Measurements from ENCODE around the gene DCTPP1.
"Not testable (repeated sequence)": the region's sequence is repeated elsewhere in the genome, so short reads cannot be mapped to it uniquely, and the experiment has no call there.

The DCTPP1 gene

DNA sequence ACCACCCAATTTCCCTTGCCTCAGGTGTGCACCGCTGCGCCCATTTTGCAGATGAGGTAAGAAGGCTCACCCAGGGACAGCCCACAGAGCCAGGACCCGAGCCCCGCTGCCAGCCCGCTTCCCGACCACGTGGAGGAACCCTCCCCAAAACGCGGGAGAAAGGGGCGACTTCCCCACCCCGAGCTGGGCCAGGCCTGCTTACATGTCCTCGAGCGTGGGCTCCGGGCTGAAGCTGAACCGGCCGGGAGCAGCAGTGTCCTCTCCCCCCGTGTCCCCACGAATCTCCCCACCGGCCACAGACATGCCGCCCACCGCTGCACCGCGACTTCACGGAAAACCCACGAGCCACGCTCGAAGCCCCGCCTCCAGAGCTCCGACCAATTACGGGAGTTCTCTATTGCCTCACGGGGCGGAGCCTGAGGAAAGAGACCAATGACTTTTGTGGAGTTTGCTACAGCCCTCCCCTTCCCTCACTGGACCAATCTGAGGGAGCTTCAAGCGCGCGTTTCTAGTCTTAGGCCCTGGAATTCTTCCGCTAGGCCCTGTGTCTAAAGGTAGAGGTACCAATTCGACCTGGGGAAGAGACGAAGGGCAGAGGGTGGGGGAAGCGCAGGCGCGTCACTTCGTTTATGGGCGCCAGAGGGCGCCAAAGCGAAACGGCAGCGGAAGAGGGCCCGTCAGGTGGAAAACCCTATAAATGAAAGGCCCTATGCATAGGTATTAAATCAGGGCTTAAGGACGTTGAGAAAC, at the start of gene DCTPP1:
TSS of gene DCTPP1 (minus strand) at position 353 of the 750 bp plus-strand sequence. CDS start at position 303, 50 bp downstream.
- peak; percentile 96 to 97 for DNase-seq (ENCODE audit: low read depth in 2 of 2)

DNA sequence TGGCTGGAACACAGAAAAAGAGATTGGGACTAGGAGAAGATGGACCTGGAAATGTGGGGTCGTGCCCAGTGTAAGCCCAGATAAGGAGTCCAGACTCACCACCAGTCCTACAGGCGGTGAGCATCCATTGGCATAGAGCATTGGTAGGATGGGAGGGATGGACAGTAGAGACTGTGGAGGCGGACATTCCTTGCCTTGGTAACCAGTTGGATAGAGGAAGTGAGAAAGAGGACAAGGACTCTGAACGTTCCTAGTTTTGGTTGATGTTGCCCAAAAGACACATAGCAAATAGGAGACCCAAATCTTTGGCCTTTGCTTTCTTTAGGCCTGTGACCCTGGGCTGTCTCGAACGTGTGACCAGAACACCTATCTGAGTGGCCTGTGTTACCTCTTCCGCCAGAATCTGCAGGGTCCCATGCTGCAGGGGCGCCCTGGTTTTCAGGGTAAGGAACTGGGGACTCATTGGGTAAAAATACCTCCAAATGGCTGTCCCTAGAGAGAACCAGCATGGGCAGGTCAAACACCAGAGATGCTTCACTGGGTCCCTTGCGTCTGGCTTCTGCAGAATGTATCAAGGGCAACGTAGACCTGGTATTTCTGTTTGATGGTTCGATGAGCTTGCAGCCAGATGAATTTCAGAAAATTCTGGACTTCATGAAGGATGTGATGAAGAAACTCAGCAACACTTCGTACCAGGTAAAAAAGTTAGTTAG, 49.1 kb upstream of the DCTPP1 start:
- no peak for DNase-seq (ENCODE audit: low read depth in 2 of 2)

DNA sequence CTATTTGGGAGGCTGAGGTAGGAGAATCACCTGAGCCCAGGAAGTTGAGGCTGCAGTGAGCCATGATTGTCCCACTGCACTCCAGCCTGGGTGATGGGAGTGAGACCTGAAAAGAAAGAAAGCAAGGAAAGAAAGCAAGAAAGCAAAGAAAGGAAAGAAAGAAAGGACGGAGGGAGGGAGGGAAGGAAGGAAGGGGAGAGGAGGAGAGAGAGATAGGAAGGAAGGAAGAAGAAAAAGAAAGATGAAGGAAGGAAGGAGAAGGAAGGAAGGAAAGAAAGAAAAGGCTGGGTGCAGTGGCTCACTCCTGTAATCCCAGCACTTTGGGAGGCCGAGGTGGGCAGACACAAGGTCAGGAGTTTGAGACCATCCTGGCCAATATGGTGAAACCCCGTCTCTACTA, 47.9 kb upstream of the DCTPP1 start:
- not testable (repeated sequence) for DNase-seq (ENCODE audit: low read depth in 2 of 2)

DNA sequence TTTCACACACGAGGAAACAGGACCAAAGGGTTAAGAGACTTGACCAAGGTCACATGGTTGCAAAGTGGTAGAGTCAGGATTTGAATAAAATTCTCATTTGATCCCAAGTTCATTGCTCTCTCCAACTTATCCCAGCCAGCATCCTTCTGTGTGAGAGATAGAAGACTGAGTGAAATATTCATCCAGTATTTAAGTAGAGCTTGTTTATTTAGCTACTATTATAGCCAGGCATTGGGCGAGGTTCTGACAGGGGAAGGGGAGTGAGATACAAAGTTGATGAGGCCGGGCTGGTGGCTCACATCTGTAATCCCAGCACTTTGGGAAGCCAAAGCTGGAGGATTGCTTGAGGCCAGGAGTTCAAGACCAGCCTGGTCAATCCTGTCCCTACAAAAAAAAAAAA, 47.2 kb upstream of the DCTPP1 start:
- DNase-seq (ENCODE audit: low read depth in 2 of 2) = no peak

DNA sequence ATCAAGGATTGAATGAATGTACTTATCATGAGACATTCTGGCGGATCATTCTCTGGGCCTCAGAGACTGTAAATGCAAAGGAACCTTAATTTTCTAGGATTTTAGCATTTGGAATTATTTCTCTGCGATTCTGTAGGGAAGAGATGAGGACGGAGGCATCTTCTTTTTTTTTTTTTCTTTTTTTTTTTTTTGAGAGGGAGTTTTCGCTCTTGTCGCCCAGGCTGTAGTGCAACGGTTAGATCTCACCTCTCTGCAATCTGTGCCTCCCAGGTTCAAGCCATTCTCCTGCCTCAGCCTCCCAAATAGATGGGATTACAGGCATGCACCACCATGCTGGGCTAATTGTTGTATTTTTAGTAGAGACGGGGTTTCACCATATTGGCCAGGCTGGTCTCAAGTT, 44.9 kb upstream of the DCTPP1 start:
- DNase-seq (ENCODE audit: low read depth in 2 of 2) = no peak

DNA sequence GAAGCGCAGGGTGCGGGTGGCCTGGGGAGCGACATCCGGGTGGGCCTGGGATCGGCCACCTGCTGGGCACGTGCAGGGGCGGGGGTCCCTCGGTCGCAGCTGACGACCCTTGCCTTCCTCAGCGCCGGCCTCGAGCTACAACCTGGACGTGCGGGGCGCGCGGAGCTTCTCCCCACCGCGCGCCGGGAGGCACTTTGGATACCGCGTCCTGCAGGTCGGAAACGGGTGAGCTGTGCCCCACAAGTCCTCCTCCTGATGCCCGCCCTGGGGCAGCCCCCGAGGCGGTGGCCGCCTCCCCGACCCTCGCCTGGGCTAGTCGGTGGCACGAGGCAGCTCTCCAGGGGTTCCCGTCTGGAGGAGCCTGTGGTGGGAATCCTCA, 44.2 kb upstream of the DCTPP1 start:
- no peak for DNase-seq (ENCODE audit: low read depth in 2 of 2)

DNA sequence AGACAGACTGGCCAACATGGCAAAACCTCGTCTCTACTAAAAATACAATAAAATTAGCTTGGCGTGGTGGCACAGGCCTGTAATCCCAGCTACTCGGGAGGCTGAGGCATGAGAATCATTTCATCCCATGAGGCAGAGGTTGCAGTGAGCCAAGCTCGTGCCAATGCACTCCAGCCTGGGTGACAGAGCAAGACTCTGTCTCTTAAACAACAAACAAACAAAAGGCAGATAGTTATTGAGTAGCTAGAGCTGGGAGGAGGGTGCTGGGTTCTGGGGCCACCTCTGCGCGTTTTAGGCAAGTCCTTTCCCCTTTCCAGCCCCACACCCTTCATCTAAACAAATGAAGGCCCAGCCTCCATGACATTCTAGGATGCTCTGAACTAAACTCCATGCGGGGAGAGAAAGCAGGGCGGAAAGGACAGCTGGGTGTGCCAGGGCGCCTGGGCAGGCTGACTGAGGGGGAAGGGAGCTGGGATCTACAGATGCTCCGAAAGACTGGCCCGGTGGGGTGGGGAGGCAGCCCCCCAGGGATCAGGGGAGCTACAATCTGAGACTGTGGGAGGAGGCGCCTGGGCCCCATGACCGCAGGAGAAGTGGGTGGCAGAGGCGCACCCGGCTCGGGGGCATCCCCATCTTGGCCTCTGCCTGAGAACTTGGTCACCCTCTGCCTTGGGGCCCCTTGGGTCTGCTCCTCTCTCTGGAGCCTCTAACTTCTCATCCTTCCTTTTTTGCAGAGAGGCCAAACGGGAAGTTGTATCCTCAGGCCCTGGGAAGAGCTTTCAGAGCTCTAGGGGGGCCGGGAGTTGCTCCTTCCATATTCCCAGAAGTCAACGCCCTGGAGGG, 43.6 kb upstream of the DCTPP1 start:
- DNase-seq (ENCODE audit: low read depth in 2 of 2) = peak in 1 of 2 donors; percentile 59

DNA sequence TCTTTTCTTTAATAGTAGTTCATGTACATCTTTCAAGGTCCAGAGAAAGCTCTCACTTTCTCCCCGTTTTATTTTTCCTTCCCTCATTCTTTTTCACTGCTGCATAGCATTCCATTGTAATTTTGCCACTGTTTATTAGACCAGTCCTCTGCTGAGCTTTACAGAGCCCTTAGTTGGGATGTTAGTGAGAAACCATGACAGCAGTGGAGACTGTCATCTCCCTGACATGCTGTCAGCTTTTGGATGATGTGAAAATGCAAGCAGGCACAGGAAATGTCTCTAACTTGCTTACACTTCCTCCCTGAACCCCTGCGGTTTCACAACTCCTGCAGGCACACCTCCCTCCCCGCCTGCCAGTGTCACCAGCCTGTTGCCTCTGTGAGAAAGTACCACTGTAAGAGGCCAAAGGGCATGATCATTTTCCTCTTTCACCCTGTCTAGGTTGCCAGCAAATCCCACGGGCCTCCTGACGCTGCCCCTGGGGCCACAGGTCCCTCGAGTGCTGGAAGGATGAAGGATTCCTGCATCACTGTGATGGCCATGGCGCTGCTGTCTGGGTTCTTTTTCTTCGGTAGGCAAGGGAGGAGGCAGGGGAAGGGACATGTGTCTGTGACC, 42.6 kb upstream of the DCTPP1 start, which contains the start of gene ITGAL:
TSS of gene ITGAL (plus strand) at position 415 of the 615 bp plus-strand sequence. CDS start at position 511, 96 bp downstream.
- DNase-seq (ENCODE audit: low read depth in 2 of 2) = peak; percentile 77 to 82

DNA sequence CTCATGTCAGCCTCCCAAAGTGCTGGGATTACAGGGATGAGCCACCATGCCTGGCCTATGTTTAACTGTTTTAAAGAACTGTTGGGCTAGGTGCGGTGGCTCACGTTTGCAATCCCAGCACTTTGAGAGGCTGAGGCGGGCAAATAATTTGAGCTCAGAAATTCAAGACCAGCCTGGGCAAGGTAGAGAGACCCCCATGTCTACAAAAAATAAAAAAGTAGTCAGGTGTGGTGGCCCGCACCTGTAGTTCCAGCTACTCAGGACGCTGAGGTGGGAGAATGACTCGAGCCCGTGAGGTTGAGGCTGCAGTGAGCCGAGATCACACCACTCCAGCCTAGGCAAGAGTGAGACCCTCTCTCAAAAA, 40.8 kb upstream of the DCTPP1 start:
- no peak for DNase-seq (ENCODE audit: low read depth in 2 of 2)

DNA sequence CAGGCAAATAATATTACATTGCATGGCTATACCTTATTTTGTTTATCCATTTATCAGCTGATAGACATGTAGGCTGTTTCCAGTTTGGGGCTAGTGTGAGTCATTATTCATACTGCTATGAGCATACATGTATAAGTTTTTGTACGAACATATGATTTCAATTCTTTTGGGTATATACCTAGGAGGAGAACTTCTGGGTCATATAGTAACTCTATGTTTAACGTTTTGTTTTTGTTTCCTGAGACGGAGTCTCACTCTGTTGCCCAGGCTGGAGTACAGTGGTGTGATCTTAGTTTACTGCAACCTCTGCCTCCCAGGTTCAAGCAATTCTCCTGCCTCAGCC, 40.3 kb upstream of the DCTPP1 start:
- no peak for DNase-seq (ENCODE audit: low read depth in 2 of 2)

DNA sequence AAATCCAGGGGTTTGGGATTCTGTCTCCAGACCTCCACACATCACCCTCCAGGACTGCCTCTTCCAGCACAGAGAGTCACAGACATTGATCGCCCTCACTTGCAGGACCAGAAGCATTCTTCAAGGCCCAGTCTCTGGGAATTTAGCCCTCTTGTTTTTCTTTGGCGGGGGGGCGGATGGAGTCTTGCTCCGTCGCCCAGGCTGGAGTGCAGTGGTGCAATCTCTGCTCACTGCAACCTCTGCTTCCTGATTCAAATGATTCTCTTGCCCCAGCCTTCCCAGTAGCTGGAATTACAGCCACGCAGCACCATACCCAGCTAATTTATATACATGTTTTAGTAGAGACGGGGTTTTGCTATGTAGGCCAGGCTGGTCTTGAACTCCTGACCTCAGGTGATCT, 34.2 kb upstream of the DCTPP1 start:
- no peak for DNase-seq (ENCODE audit: low read depth in 2 of 2)

DNA sequence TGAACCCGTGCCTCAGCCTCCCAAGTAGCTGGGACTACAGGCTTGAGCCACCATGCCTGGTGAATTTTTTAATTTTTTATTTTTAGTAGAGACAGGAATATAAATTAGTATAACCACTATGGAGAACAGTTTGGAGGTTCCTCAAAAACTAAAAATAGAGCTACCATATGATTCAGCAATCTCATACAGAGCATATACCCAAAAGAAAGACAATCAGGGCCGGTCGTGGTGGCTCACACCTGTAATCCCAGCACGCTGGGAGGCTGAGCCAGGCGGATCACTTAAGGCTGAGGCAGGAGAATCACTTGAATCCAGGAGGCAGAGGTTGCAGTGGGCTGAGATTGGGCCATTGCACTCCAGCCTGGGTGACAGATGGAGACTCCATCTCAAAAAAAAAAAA, 31.6 kb upstream of the DCTPP1 start:
- not testable (repeated sequence) for DNase-seq (ENCODE audit: low read depth in 2 of 2)

DNA sequence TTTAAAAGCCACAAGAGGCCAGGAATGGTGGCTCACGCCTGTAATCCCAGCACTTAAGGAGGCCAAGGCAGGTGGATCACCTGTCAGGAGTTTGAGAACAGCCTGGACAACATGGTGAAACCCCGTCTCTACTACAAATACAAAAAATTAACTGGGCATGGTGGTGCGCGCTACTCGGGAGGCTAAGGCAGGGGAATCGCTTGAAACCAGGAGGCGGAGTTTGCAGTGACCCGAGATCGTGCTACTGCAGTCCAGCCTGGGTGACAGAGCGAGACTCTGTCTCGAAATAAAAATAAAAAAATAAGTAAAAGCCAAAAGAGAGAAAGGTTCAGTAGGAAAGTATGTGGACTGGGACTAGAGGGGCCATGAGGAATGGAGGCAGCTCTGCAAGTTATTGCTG, 29.6 kb upstream of the DCTPP1 start:
- no peak for DNase-seq (ENCODE audit: low read depth in 2 of 2)

DNA sequence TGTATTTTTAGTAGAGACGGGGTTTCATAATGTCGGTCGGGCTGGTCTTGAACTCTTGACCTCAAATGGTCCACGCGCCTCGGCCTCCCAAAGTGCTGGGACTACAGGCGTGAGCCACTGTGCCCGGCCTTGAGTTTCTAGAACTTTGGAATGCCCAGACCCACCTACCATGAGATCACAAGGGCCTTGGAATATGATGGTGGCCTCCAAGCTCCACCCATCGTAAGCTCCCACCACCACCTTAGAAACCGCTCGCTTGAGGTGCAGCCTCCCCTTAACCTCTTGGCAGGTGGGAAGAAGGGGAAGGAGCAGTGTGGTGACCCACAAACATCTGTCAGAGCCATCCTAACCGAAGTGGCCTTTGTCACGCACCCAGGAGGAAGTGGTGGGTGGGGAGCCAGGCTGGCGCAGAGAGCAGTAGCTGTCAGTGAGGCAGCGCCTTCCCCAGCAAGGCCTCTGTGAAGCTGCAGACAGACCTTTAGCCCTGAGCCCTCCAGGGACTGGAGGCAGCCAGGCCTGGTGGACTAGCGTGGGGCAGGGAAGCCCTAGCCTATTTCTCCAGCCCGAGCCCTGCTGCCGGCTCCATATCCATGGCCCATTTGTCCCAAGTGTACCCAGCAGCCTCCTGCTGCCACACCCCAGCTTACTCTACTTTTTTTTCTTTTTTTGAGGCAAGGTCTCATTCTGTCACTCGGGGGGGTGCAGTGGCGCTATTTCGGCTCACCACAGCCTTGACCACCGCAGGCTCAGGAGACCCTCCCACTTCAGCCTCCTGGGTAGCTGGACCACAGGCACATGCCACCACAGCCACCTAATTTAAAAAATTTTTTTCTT, 28.9 kb upstream of the DCTPP1 start:
- peak; percentile 85 to 89 for DNase-seq (ENCODE audit: low read depth in 2 of 2)

DNA sequence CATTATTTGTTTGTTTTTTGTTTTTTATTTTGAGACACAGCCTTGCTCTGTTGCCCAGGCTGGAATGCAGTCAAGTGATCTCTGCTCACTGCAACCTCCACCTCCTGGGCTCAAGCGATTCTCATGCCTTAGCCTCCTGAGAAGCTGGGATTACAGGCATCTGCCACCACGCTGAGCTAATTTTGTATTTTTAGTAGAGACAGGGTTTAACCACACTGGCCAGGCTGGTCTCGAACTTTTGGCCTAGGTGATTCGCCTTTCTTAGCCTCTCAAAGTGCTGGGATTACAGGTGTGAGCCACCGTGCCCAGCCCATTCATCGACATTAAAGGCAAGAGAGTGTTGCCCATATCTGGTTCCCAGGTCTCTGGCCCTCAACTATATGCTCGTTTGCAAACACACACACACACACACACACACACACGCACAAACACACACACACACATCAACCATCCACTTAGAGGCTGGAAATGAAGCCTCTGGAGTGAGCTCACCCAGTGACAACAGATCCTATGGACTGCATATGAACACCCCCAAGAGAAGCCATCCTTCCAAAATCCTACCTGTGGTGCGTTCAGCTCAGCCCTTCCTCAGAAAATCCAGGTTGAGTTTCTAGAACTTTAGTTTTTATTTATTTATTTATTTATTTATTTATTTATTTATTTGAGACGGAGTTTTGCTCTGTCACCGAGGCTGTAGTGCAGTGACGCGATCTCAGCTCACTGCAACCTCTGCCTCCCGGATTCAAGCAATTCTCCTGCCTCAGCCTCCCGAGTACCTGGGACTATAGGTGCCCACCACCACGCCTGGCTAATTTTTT, 28.1 kb upstream of the DCTPP1 start:
- DNase-seq (ENCODE audit: low read depth in 2 of 2) = no peak

DNA sequence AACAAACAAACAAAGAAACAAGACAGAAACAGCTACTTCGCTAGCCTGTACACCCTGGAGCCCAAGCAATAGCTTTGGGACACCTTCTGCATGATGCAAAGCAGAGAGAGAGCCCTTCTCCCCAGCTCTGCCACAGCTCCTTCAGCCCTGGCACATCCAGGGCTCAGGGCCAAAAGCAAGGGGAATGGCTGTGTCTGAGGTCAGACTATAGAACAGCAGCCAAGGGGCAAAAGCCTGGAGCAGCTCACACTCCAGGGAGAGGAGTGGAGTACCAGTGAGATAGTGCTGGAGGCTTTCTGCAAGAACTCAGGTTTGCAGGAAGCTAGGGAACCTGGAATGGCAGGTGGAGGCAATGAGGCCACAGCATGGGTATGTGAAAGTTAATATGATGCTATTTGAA, 27.4 kb upstream of the DCTPP1 start:
- no peak for DNase-seq (ENCODE audit: low read depth in 2 of 2)

DNA sequence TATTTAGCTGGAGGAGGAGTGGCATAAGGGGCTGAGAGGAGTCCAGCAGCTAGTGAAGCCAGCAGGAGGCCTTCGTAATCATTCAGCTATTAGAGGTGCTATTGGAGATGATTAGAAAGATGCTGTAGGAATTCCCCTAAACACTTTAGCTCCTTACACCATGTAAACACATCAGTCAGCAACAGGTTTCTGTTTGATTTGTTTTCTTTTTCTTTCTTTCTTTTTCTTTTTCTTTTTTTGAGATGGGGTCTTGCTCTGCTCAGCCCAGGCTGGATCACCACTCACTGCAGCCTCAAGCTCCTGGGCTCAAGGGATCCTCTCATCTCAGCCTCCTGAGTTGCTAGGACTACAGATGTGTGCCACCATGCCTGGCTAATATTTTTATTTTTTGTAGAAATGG, 26.5 kb upstream of the DCTPP1 start:
- no peak for DNase-seq (ENCODE audit: low read depth in 2 of 2)

DNA sequence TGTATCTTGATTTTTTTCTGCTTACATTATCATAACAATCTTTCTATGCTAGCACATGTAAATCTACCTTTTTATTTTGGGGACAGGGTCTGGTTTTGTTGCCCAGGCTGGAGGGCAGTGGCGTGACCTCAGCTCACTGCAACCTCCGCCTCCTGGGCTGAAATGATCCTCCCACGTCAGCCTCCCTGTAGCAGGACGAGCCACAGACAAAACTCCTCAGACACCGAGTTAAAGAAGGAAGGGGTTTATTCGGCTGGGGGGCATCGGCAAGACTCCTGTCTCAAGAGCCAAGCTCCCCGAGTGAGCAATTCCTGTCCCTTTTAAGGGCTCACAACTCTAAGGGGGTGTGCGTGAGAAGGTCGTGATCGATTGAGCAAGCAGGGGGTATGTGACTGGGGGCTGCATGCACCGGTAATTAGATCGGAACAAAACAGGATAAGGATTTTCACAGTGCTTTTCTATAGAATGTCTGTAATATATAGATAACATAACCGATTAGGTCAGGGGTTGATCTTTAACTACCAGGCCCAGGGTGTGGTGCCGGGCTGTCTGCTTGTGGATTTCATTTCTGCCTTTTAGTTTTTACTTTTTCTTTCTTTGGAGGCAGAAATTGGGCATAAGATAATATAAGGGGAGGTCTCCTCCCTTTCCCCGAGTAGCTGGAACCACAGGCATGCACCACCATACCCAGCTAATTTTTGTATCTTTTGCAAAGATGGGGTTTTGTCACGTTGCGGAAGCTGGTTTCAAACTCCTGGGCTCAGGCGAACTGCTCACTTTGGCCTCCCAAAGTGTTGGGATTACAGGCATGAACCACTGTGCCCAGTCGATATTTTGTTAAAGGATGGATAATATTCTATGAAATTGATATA, 23.1 kb upstream of the DCTPP1 start:
- not testable (repeated sequence) for DNase-seq (ENCODE audit: low read depth in 2 of 2)

DNA sequence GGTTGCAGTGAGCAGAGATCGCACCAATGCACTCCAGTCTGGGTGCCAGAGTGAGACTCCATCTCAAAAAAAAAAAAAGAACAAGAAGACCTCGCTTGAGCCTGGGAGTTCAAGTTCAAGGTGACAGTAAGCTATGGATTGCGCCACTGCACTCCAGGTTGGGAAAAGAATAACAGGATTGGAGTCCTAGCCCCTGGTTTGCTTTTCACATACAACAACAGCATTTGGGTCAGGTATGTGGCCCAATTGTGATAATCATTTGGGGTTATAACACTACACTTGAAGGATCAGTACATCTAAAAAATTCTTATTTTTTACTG, 19.2 kb upstream of the DCTPP1 start:
- no peak for DNase-seq (ENCODE audit: low read depth in 2 of 2)

Data from stimulated activated CD4-positive, alpha-beta T cell treated with anti-CD3 and anti-CD28 coated beads, Interleukin-15, amount 100 ng/mL, for 48 hours (primary cell).